IMR-90 (cell line): ENCODE results near the gene TMEM229A. TPM values are rescaled to one million over a fixed set of nuclear protein-coding genes. Genes with fewer than 3 reads are reported as not detected.

Experiments
- ATAC-seq: fragments of 200-7000 bp; cut with Tn5 transposase; 2 replicates; pipeline ENCODE4 v1.9.1; 2020; ENCODE audit warnings: low read depth, mild to moderate bottlenecking, moderate library complexity
- BruUV-seq: library from RNA; stranded (reverse); fragments of 400-500 nt; replicated peaks from 2 replicates; lab custom pipeline; 2021; lab: Mats Ljungman, UMichigan
- CTCF ChIA-PET: fragments of 300-600 bp; formaldehyde crosslinking; extraction: SDS; loops from one replicate; lab custom pipeline; 2021; ENCODE audit warnings: antibody characterized with exemption; lab: Yijun Ruan, JAX
- POLR2A ChIA-PET: fragments of 300-600 bp; sonication (Branson Sonifier 250); formaldehyde crosslinking; loops from one replicate; lab custom pipeline; 2022; ENCODE audit warnings: antibody characterized with exemption; ENCODE audit not compliant: unreplicated experiment; lab: Charles Lee
- DNase-seq: peaks from one replicate; pipeline ENCODE4 v3.0.0; 2013
- H2AFZ ChIP-seq: replicated peaks from 2 replicates; pipeline ENCODE3; 2013; ENCODE audit warnings: low read length, mild to moderate bottlenecking; ENCODE audit not compliant: poor library complexity
- H2AK5ac ChIP-seq: 2 replicates; pipeline ENCODE4 v1.6.1; 2013; ENCODE audit warnings: low read depth, low read length, inconsistent platforms
- H2AK9ac ChIP-seq: replicated peaks from 2 replicates; pipeline ENCODE3; 2013; ENCODE audit warnings: mild to moderate bottlenecking, low read depth, low read length, moderate library complexity; ENCODE audit not compliant: poor library complexity
- H2BK120ac ChIP-seq: 2 replicates; pipeline ENCODE4 v1.6.1; 2013; ENCODE audit warnings: low read depth, low read length, inconsistent platforms
- H2BK15ac ChIP-seq: 3 replicates; pipeline ENCODE4 v1.6.1; 2013; ENCODE audit warnings: low read depth, low read length, inconsistent platforms
- H2BK20ac ChIP-seq: 2 replicates; pipeline ENCODE4 v1.6.1; 2013; ENCODE audit warnings: low read depth, mild to moderate bottlenecking, inconsistent platforms, low read length, moderate library complexity
- H2BK5ac ChIP-seq: 2 replicates; pipeline ENCODE4 v1.6.1; 2013; ENCODE audit warnings: mild to moderate bottlenecking, low read depth, low read length, inconsistent platforms; ENCODE audit not compliant: poor library complexity, severe bottlenecking
- H3K14ac ChIP-seq: replicated peaks from 2 replicates; pipeline ENCODE4 v1.6.1; 2013; ENCODE audit warnings: low read depth, low read length, inconsistent platforms
- H3K18ac ChIP-seq: 2 replicates; pipeline ENCODE4 v1.6.1; 2013; ENCODE audit warnings: low read depth, low read length, control low read depth
- H3K23ac ChIP-seq: 2 replicates; pipeline ENCODE4 v1.6.1; 2013; ENCODE audit warnings: low read depth, low read length, inconsistent platforms
- H3K27ac ChIP-seq: 2 replicates; pipeline ENCODE4 v1.5.1; 2013; ENCODE audit warnings: mild to moderate bottlenecking, control low read depth, low read length; ENCODE audit not compliant: insufficient read depth
- H3K27me3 ChIP-seq: 2 replicates; pipeline ENCODE4 v1.6.1; 2013; ENCODE audit warnings: low read length; ENCODE audit not compliant: control insufficient read depth, insufficient read depth
- H3K36me3 ChIP-seq: 2 replicates; pipeline ENCODE4 v1.6.1; 2013; ENCODE audit warnings: low read length, mixed read lengths; ENCODE audit not compliant: control insufficient read depth, insufficient read depth
- H3K4ac ChIP-seq: 2 replicates; pipeline ENCODE4 v1.6.1; 2013; ENCODE audit warnings: low read depth, low read length, inconsistent platforms
- H3K4me1 ChIP-seq: 2 replicates; pipeline ENCODE4 v1.6.1; 2013; ENCODE audit warnings: low read length, mixed read lengths; ENCODE audit not compliant: control insufficient read depth, insufficient read depth
- H3K4me2 ChIP-seq: 2 replicates; pipeline ENCODE4 v1.6.1; 2013; ENCODE audit warnings: low read depth, mild to moderate bottlenecking, control low read depth, low read length, moderate library complexity
- H3K4me3 ChIP-seq: 2 replicates; pipeline ENCODE4 v1.5.1; 2013; ENCODE audit warnings: low read depth, mild to moderate bottlenecking, control low read depth, low read length, moderate library complexity; ENCODE audit not compliant: insufficient read depth
- H3K56ac ChIP-seq: 2 replicates; pipeline ENCODE4 v1.6.1; 2013; ENCODE audit warnings: low read length, inconsistent platforms; ENCODE audit not compliant: insufficient read depth; ENCODE audit errors: extremely low read depth
- H3K79me1 ChIP-seq, 2 experiments: 2 replicates each; pipeline ENCODE4 v1.6.1; 2013; ENCODE audit warnings: low read length in 2 of 2, inconsistent platforms in 1 of 2, low read depth in 1 of 2
- H3K9ac ChIP-seq: 2 replicates; pipeline ENCODE4 v1.6.1; 2013; ENCODE audit warnings: low read depth, low read length, control low read depth
- H3K9me1 ChIP-seq: 2 replicates; pipeline ENCODE4 v1.6.1; 2013; ENCODE audit warnings: low read length, inconsistent platforms; ENCODE audit not compliant: insufficient read depth
- H3K9me3 ChIP-seq: 2 replicates; pipeline ENCODE4 v1.6.1; 2013; ENCODE audit warnings: low read length; ENCODE audit not compliant: control insufficient read depth, insufficient read depth
- H4K20me1 ChIP-seq: 2 replicates; pipeline ENCODE4 v1.6.1; 2013; ENCODE audit warnings: low read length, inconsistent platforms; ENCODE audit not compliant: insufficient read depth
- H4K5ac ChIP-seq: 2 replicates; pipeline ENCODE4 v1.6.1; 2013; ENCODE audit warnings: mild to moderate bottlenecking, low read depth, low read length, control low read depth
- H4K8ac ChIP-seq, 2 experiments: 2 replicates each; pipeline ENCODE4 v1.6.1; 2013; ENCODE audit warnings: low read depth in 2 of 2, low read length in 2 of 2, control low read depth in 1 of 2, inconsistent platforms in 1 of 2
- H4K91ac ChIP-seq: 2 replicates; pipeline ENCODE4 v1.6.1; 2013; ENCODE audit warnings: low read depth, low read length, inconsistent platforms; ENCODE audit not compliant: insufficient read depth
- CEBPB ChIP-seq: IDR thresholded peaks from 2 replicates; pipeline ENCODE4 v1.6.1; 2012; ENCODE audit warnings: low read depth, low read length, improper control_type of control experiment
- CHD1 ChIP-seq: IDR thresholded peaks from 2 replicates; pipeline ENCODE4 v1.6.1; 2012; ENCODE audit warnings: low read depth, low read length, improper control_type of control experiment
- MAFK ChIP-seq: IDR thresholded peaks from 2 replicates; pipeline ENCODE4 v1.6.1; 2012; ENCODE audit warnings: low read depth, low read length, improper control_type of control experiment
- MXI1 ChIP-seq: IDR thresholded peaks from 2 replicates; pipeline ENCODE4 v1.6.1; 2012; ENCODE audit warnings: low read depth, mild to moderate bottlenecking, low read length, moderate library complexity, borderline replicate concordance
- RAD21 ChIP-seq: IDR thresholded peaks from 2 replicates; pipeline ENCODE4 v1.6.1; 2012; ENCODE audit warnings: low read length, improper control_type of control experiment
- RFX5 ChIP-seq: IDR thresholded peaks from 2 replicates; pipeline ENCODE4 v1.8.0; 2012; ENCODE audit warnings: low read depth, mild to moderate bottlenecking, low read length, moderate library complexity
- SMC3 ChIP-seq: fragments of 150-350 bp; IDR thresholded peaks from 2 replicates; pipeline ENCODE4 v1.6.1; 2016; ENCODE audit warnings: low read depth, mild to moderate bottlenecking, antibody characterized with exemption, low read length, moderate library complexity
- WGBS, 2 experiments: methylation state at CpG; one replicate each; pipeline versions ENCODE4 v1.1.5 to v1.1.7; 2013; ENCODE audit warnings: missing lambda C conversion rate in 2 of 2; ENCODE audit not compliant: insufficient read length in 1 of 2; ENCODE audit errors: extremely low coverage in 2 of 2; 5-methylcytosine and 5-hydroxymethylcytosine counted together
- dilution Hi-C: fragments of 300-500 bp; cut with HindIII; formaldehyde crosslinking; loops from one replicate; pipeline ENCODE4 v1.14.3; 2018; ENCODE audit warnings: low sequenced_read_pairs; ENCODE audit not compliant: unreplicated experiment
- in situ Hi-C: fragments of 300-500 bp; cut with MboI; formaldehyde crosslinking; loops from 3 replicates; pipeline ENCODE4 v1.14.3; 2019; ENCODE audit warnings: low sequenced_read_pairs, inconsistent platforms, mixed read lengths
- intact Hi-C: fragments of 100-400 bp; cut with micrococcal nuclease; formaldehyde crosslinking; loops from 2 replicates; pipeline ENCODE4 v1.10.0; 2022
- polyA plus RNA-seq, 3 experiments: library from polyadenylated mRNA; depleted of rRNA; stranded (reverse); fragments of >200 nt; gene quantifications; 2 replicates each; pipeline ENCODE4 v1.2.3, GENCODE V29; 2012; ENCODE audit warnings: low replicate concordance in 1 of 3
- total RNA-seq: library from RNA; depleted of rRNA; stranded (reverse); fragments of >200 nt; gene quantifications from 2 replicates; pipeline ENCODE4 v1.2.3, GENCODE V29; 2012
- TF ChIP-seq, protein P1 (sequence below): fragments of 150-350 bp; IDR thresholded peaks from 2 replicates; pipeline ENCODE4 v1.6.1; 2017; ENCODE audit warnings: mild to moderate bottlenecking, antibody characterized with exemption, low read length, low read depth
- TF ChIP-seq, protein P2 (sequence below): fragments of 150-350 bp; IDR thresholded peaks from 2 replicates; pipeline ENCODE4 v1.6.1; 2016; ENCODE audit warnings: low read depth, mild to moderate bottlenecking, low read length, moderate library complexity, borderline replicate concordance

TMEM229A gene
- total and polyA plus RNA-seq, 2 of the 4 experiments (the other 2 are of a cell fraction), result not detected

DNA sequence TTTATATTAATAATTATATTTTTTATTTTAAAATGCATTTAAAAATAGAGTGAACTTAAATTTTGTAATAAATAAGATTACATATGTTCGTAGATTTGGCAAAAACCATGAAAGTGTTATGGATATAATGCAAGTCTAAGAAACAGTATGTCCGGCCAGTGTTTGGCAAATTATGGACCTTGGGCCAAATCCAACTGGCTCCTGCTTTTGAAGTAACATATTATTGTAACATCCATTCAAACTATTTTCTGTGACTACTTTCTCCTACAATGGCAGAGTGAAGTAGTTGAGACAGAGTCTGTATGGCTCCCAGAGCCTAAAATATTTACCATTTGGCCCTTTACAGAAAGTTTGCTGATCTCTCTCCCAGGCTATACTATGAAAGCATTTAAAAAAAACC is 38.9 kb downstream of the TMEM229A start:
- Histone ChIP-seq H4K8ac (no peak overlapping the region), H2BK15ac (no peak overlapping the region), H4K20me1 (no peaks in the 10 kb centered on the region), H3K4me2 (no peak overlapping the region), H3K4me1 (no peaks in the 10 kb centered on the region), H3K4ac (no peak overlapping the region), H2AFZ (no peak overlapping the region), H4K91ac (no peak overlapping the region), H2BK20ac (no peak overlapping the region), H3K56ac (no peak overlapping the region), H3K14ac (no peak overlapping the region), H3K27me3 (no peaks in the 10 kb centered on the region), H2AK9ac (no peak overlapping the region), H4K5ac (no peak overlapping the region), H3K9me1 (no peaks in the 10 kb centered on the region), H3K4me3 (no peak overlapping the region), H3K23ac (no peak overlapping the region), H3K18ac (no peak overlapping the region), H3K79me1 (no peaks in the 10 kb centered on the region), H2AK5ac (no peak overlapping the region), H2BK5ac (no peak overlapping the region), H3K9ac (no peak overlapping the region), H3K9me3 (no peaks in the 10 kb centered on the region), H2BK120ac (no peak overlapping the region), H3K36me3 (no peaks in the 10 kb centered on the region), H3K27ac (no peak overlapping the region)
- TF ChIP-seq, protein P1, sequence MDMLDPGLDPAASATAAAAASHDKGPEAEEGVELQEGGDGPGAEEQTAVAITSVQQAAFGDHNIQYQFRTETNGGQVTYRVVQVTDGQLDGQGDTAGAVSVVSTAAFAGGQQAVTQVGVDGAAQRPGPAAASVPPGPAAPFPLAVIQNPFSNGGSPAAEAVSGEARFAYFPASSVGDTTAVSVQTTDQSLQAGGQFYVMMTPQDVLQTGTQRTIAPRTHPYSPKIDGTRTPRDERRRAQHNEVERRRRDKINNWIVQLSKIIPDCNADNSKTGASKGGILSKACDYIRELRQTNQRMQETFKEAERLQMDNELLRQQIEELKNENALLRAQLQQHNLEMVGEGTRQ, result no peak
- TF ChIP-seq MAFK, result no peak
- TF ChIP-seq RFX5, result no peak
- no peak for TF ChIP-seq SMC3
- TF ChIP-seq MXI1, result no peak
- TF ChIP-seq, protein P2, sequence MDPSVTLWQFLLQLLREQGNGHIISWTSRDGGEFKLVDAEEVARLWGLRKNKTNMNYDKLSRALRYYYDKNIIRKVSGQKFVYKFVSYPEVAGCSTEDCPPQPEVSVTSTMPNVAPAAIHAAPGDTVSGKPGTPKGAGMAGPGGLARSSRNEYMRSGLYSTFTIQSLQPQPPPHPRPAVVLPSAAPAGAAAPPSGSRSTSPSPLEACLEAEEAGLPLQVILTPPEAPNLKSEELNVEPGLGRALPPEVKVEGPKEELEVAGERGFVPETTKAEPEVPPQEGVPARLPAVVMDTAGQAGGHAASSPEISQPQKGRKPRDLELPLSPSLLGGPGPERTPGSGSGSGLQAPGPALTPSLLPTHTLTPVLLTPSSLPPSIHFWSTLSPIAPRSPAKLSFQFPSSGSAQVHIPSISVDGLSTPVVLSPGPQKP, result no peak
- no peak for TF ChIP-seq CHD1
- no peak for TF ChIP-seq RAD21
- no peak for TF ChIP-seq CEBPB
- dilution Hi-C loops (no loop called here), intact Hi-C loops (no loop called here), in situ Hi-C loops (no loop called here)
- WGBS, 2 experiments, result no CpG with 5 or more reads among the region's 2 CpGs
- ChIA-PET CTCF (no interaction called here), POLR2A (no interaction called here)
- DNase-seq (no peak), ATAC-seq (no peak)
- BruUV-seq, result no TSS peak
